Thoracic aorta (tissue), 2 donors: Measurements from ENCODE around the gene TAPBPL. TPM values are rescaled to one million over a fixed set of nuclear protein-coding genes. Genes with fewer than 3 reads are reported as not detected.

Experiments used
- ATAC-seq: fragments of 150-250 bp; one replicate; pipeline ENCODE4 v1.8.0; 2017; ENCODE audit warnings: low read depth; ENCODE audit not compliant: insufficient number of reproducible peaks, low FRiP score
- DNase-seq: peaks from one replicate; pipeline ENCODE4 v3.0.0-alpha.2; 2020; ENCODE audit warnings: low spot score
- H3K27ac ChIP-seq, 2 donors: fragments of 200-600 bp; sonication (generic); 1 replicate in 1 of 2; 2 replicates in 1 of 2; pipeline ENCODE4 v1.5.1; 2016; ENCODE audit warnings: mild to moderate bottlenecking in 2 of 2, moderate library complexity in 2 of 2
- H3K27me3 ChIP-seq: fragments of 200-600 bp; sonication (generic); replicated peaks from 2 replicates; pipeline ENCODE4 v1.6.0; 2016; ENCODE audit warnings: mild to moderate bottlenecking; ENCODE audit not compliant: insufficient read depth
- H3K36me3 ChIP-seq: fragments of 200-600 bp; sonication (generic); one replicate; pipeline ENCODE4 v1.5.1; 2016
- H3K4me1 ChIP-seq, 2 donors: fragments of 200-600 bp; sonication (generic); 1 replicate in 1 of 2; 2 replicates in 1 of 2; pipeline versions ENCODE4 v1.5.1 to v1.6.0; 2016; ENCODE audit warnings: low read depth in 2 of 2, mild to moderate bottlenecking in 1 of 2; ENCODE audit not compliant: control insufficient read depth in 1 of 2
- H3K4me3 ChIP-seq: fragments of 200-600 bp; sonication (generic); 2 replicates; pipeline ENCODE4 v1.5.1; 2016; ENCODE audit warnings: mild to moderate bottlenecking
- H3K9me3 ChIP-seq: fragments of 200-600 bp; sonication (generic); 2 replicates; pipeline ENCODE4 v1.5.1; 2016
- total RNA-seq, 2 donors: library from RNA; depleted of rRNA; stranded (reverse); fragments of >200 nt; gene quantifications; one replicate each; pipeline versions ENCODE4 v1.1.0 to v1.2.3, GENCODE V29; 2016
- TF ChIP-seq, protein P1 (sequence below): fragments of 200-600 bp; sonication (generic); IDR thresholded peaks from one replicate; pipeline ENCODE4 v1.5.1; 2019; ENCODE audit warnings: antibody characterized with exemption

Gene TAPBPL
- total RNA-seq, 2 donors from 2014 or later, result 23.7 to 37.5 TPM

DNA sequence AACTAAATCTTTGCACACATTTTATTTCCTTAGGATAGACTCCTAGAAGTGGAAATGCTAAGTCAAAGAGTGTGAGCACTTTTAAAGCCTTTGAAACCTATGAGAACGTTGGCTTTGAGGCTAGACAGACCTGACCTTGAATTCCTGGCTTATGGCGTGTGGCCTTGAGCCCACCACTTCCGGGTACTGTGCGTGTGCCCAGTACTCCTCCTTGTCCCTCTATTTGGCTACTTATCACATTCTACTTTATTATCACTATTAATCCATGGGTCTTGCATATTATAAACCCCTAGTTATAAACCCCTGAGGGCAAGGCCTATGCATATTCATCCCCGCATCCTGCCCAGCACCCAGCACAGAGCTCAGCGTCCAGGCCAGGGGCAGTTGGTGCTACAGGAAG lies 33.0 kb upstream of the TAPBPL start:
- no peak overlapping the region for H3K27ac ChIP-seq
- H3K4me1 ChIP-seq, result peaks cover 0 to 12% of the 10 kb centered on the region in 2 donors
- H3K27me3 ChIP-seq, result no peaks in the 10 kb centered on the region
- no peak for DNase-seq
- no peak for ATAC-seq
- H3K36me3 ChIP-seq, result no peaks in the 10 kb centered on the region
- no peaks in the 10 kb centered on the region for H3K9me3 ChIP-seq
- no peak overlapping the region for H3K4me3 ChIP-seq
- TF ChIP-seq, protein P1, sequence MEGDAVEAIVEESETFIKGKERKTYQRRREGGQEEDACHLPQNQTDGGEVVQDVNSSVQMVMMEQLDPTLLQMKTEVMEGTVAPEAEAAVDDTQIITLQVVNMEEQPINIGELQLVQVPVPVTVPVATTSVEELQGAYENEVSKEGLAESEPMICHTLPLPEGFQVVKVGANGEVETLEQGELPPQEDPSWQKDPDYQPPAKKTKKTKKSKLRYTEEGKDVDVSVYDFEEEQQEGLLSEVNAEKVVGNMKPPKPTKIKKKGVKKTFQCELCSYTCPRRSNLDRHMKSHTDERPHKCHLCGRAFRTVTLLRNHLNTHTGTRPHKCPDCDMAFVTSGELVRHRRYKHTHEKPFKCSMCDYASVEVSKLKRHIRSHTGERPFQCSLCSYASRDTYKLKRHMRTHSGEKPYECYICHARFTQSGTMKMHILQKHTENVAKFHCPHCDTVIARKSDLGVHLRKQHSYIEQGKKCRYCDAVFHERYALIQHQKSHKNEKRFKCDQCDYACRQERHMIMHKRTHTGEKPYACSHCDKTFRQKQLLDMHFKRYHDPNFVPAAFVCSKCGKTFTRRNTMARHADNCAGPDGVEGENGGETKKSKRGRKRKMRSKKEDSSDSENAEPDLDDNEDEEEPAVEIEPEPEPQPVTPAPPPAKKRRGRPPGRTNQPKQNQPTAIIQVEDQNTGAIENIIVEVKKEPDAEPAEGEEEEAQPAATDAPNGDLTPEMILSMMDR, result no peak

DNA sequence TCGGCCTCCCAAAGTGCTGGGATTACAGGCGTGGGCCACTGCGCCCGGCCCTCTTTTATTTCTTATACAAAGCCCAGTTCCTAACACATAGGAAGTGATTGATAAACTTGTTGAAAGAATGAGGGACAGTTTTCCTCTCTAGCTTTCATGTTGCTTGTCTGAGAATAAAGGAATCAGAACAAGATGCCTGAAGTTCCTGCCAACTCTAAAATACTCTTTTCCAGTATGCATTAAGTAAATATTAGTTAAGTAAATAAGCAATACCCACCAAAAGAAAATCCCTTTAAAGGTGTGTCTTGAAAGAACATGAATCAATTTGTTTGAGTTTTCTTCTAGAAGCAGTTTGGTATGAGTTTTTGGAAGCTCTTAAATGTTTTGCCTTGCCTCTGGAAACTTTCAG lies 31.5 kb upstream of the TAPBPL start:
- no peak for ATAC-seq
- TF ChIP-seq, protein P1, result no peak
- DNase-seq, result no peak
- Histone ChIP-seq H3K27me3 (no peaks in the 10 kb centered on the region), H3K4me3 (no peak overlapping the region), H3K36me3 (no peaks in the 10 kb centered on the region), H3K9me3 (no peaks in the 10 kb centered on the region), H3K27ac (no peak overlapping the region), H3K4me1 (peaks cover 0 to 15% of the 10 kb centered on the region in 2 donors)

DNA sequence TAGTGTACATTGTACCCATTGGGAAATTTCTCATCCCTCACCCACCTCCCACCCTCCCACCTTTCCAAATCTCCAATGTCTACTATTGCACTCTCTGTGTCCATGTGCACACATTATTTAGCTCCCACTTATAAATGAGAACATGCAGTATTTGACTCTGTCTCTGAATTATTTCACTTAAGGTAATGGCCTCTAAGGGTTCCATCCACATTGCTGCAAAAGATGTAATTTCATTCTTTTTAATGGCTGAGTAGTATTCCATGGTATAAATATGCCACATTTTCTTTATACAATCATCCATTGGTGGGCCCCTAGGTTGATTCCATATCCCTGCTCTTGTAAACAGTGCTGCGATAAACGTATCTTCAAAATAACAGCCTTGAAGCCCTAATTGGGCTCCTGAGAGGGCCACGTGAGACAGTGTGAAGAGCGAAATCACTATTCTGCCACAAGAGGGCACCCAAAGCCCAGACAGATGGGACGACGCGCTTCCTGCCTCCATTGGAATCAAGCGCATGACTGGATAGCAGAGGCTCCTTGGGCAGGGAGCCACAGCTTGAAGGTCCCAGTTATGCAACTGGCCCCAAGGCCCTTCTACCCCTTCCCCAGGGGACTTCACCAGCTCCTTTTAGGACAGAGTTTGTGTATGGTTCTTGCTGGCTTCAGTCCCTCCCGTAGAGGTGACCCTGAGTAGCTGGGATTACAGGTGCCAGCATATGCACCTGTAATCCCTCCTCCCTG lies 28.4 kb upstream of the TAPBPL start:
- Histone ChIP-seq H3K4me1 (peaks cover 0 to 15% of the 10 kb centered on the region in 2 donors), H3K36me3 (no peaks in the 10 kb centered on the region), H3K27me3 (no peaks in the 10 kb centered on the region), H3K4me3 (no peak overlapping the region), H3K9me3 (no peaks in the 10 kb centered on the region), H3K27ac (no peak overlapping the region)
- TF ChIP-seq, protein P1, result peak; percentile 83
- peak; percentile 51 for DNase-seq
- peak; percentile 59 for ATAC-seq

DNA sequence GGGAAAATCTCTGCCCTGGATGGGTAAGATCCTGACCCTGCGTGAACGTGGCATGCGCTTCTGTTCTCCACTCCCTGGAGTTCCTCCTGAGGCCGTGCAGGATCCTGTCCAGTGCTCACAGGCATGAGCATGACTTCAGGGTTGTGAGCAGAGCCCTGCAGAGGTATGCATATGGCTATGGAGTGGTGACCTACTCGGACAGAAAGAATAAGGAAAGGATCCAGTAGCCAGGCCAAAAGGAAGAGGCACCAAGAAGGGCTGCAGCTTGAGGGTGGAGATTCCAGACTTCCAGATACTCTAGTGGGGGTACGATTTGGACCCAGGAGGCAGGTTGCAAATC lies 27.9 kb upstream of the TAPBPL start:
- Histone ChIP-seq H3K4me3 (no peak overlapping the region), H3K4me1 (peaks cover 0 to 15% of the 10 kb centered on the region in 2 donors), H3K9me3 (no peaks in the 10 kb centered on the region), H3K27me3 (no peaks in the 10 kb centered on the region), H3K36me3 (no peaks in the 10 kb centered on the region), H3K27ac (no peak overlapping the region)
- ATAC-seq (no peak), DNase-seq (no peak)
- TF ChIP-seq, protein P1, result no peak

DNA sequence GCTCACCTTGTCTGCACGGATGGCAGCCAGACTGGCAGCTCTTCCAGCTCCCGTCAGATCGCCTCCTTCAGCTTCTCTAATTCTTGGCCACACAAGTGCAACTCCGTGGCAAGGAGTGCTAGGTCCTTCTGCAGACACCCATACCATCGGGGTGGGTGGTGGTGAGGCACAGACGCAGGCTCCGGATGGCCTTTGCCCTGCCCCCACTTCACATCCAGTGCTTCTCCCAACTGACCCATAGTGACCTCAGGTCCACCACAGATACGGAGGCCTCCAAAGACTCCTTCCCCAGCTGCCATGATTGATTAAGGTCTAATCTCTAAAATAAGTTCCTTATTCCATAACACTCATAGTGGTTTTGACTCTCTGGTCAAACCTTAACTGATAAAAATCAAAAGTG lies 27.0 kb upstream of the TAPBPL start:
- H3K4me3 ChIP-seq, result no peak overlapping the region
- no peaks in the 10 kb centered on the region for H3K9me3 ChIP-seq
- no peak overlapping the region for H3K27ac ChIP-seq
- ATAC-seq (no peak), DNase-seq (no peak)
- TF ChIP-seq, protein P1, result no peak
- H3K27me3 ChIP-seq, result no peaks in the 10 kb centered on the region
- H3K4me1 ChIP-seq, result peaks cover 0 to 16% of the 10 kb centered on the region in 2 donors
- no peaks in the 10 kb centered on the region for H3K36me3 ChIP-seq
